HG03066 (cell line): ENCODE results near the gene LY6G5B.

ENCODE experiments used
- ATAC-seq: cut with Tn5 transposase; IDR thresholded peaks from one replicate; pipeline ENCODE4 v1.9.1; 2021; ENCODE audit warnings: low read depth; ENCODE audit not compliant: unreplicated experiment

Gene LY6G5B

GRCh38 chr6:31640612-31641011 is 29.2 kb upstream of the LY6G5B start:
- ATAC-seq = no peak

GRCh38 chr6:31641370-31641769 is 28.4 kb upstream of the LY6G5B start:
- ATAC-seq = no peak

GRCh38 chr6:31642798-31643570 is 26.8 kb upstream of the LY6G5B start:
- ATAC-seq = no peak

- ATAC-seq = no peak
Measured at GRCh38 chr6:31643818-31644454, 25.8 kb upstream of the LY6G5B start.

GRCh38 chr6:31645325-31645724 is 24.5 kb upstream of the LY6G5B start:
- ATAC-seq = no peak

GRCh38 chr6:31651602-31652191 is 18.1 kb upstream of the LY6G5B start:
- peak; percentile 22 for ATAC-seq

GRCh38 chr6:31652925-31653724 is 16.7 kb upstream of the LY6G5B start:
- ATAC-seq = peak; percentile 56

- ATAC-seq = no peak
Measured at GRCh38 chr6:31654574-31655348, 15.0 kb upstream of the LY6G5B start.

- ATAC-seq = no peak
Measured at GRCh38 chr6:31655349-31656237, 14.2 kb upstream of the LY6G5B start, which contains the start of gene APOM. TSS of gene APOM (plus strand) at chr6:31655894. CDS start at chr6:31655967, 73 bp downstream.

- ATAC-seq = no peak
Measured at GRCh38 chr6:31657406-31658157, 12.2 kb upstream of the LY6G5B start.

GRCh38 chr6:31658158-31658688 is 11.6 kb upstream of the LY6G5B start:
- ATAC-seq = no peak

- no peak for ATAC-seq
Measured at GRCh38 chr6:31658983-31659648, 10.7 kb upstream of the LY6G5B start.

- ATAC-seq = no peak
Measured at GRCh38 chr6:31659649-31660380, 10.0 kb upstream of the LY6G5B start.

GRCh38 chr6:31660381-31661261 is 9.2 kb upstream of the LY6G5B start, which contains the start of gene C6orf47:
TSS of gene C6orf47 (minus strand) at chr6:31660778. CDS start at chr6:31659947, 831 bp downstream.
- ATAC-seq = no peak

- ATAC-seq = no peak
Measured at GRCh38 chr6:31661262-31662123, 8.3 kb upstream of the LY6G5B start.
